GM23248 (cell line): Measurements from ENCODE around the gene GRPEL2. TPM values are rescaled to one million over a fixed set of nuclear protein-coding genes. Genes with fewer than 3 reads are reported as not detected.

Experiments used
- DNase-seq: peaks from one replicate; pipeline ENCODE4 v3.0.0-alpha.2; 2015
- H2AFZ ChIP-seq: fragments of 200-600 bp; sonication (generic); 2 replicates; pipeline ENCODE4 v1.6.1; 2016; ENCODE audit warnings: antibody characterized with exemption
- H3F3A ChIP-seq: fragments of 200-600 bp; sonication (generic); 2 replicates; pipeline ENCODE4 v1.6.1; 2016; ENCODE audit warnings: mild to moderate bottlenecking, antibody characterized with exemption, mixed run types; ENCODE audit not compliant: insufficient read depth
- H3K27ac ChIP-seq: fragments of 200-600 bp; sonication (generic); 2 replicates; pipeline ENCODE4 v1.5.1; 2016; ENCODE audit warnings: mild to moderate bottlenecking
- H3K27me3 ChIP-seq: fragments of 200-600 bp; sonication (generic); replicated peaks from 2 replicates; pipeline ENCODE4 v1.6.1; 2016; ENCODE audit warnings: mild to moderate bottlenecking; ENCODE audit not compliant: insufficient read depth
- H3K36me3 ChIP-seq: fragments of 200-600 bp; sonication (generic); 2 replicates; pipeline ENCODE4 v1.6.1; 2016; ENCODE audit warnings: low read depth, mild to moderate bottlenecking
- H3K4me1 ChIP-seq: fragments of 200-600 bp; sonication (generic); 2 replicates; pipeline ENCODE4 v1.6.1; 2016; ENCODE audit warnings: mild to moderate bottlenecking; ENCODE audit not compliant: insufficient read depth
- H3K4me2 ChIP-seq: fragments of 200-600 bp; sonication (generic); one replicate; pipeline ENCODE4 v1.6.1; 2016; ENCODE audit warnings: mild to moderate bottlenecking; ENCODE audit not compliant: unreplicated experiment
- H3K4me3 ChIP-seq: fragments of 200-600 bp; sonication (generic); 2 replicates; pipeline ENCODE4 v1.5.1; 2016; ENCODE audit warnings: mild to moderate bottlenecking
- H3K79me2 ChIP-seq: fragments of 200-600 bp; sonication (generic); 2 replicates; pipeline ENCODE4 v1.6.1; 2016; ENCODE audit warnings: mild to moderate bottlenecking; ENCODE audit not compliant: insufficient read depth
- H3K9ac ChIP-seq: fragments of 200-600 bp; sonication (generic); 2 replicates; pipeline ENCODE4 v1.6.1; 2016; ENCODE audit warnings: mild to moderate bottlenecking
- H3K9me2 ChIP-seq: fragments of 200-600 bp; sonication (generic); 2 replicates; pipeline ENCODE4 v1.6.1; 2016; ENCODE audit warnings: mixed run types, mild to moderate bottlenecking, moderate library complexity; ENCODE audit not compliant: insufficient read depth
- H3K9me3 ChIP-seq: fragments of 200-600 bp; sonication (generic); one replicate; pipeline ENCODE4 v1.6.1; 2017; ENCODE audit warnings: low read depth
- H4K20me1 ChIP-seq: fragments of 200-600 bp; sonication (generic); 2 replicates; pipeline ENCODE4 v1.6.0; 2016; ENCODE audit not compliant: insufficient read depth
- EZH2 ChIP-seq: fragments of 200-600 bp; sonication (generic); IDR thresholded peaks from 2 replicates; pipeline ENCODE4 v1.6.1; 2018; ENCODE audit warnings: antibody characterized with exemption, mild to moderate bottlenecking; ENCODE audit not compliant: insufficient read depth, poor library complexity, severe bottlenecking
- EZH2phosphoT487 ChIP-seq: fragments of 200-600 bp; sonication (generic); IDR thresholded peaks from 2 replicates; pipeline ENCODE4 v1.6.1; 2018; ENCODE audit warnings: antibody characterized with exemption, moderate library complexity, mild to moderate bottlenecking, low read depth; ENCODE audit not compliant: insufficient read depth
- WGBS, 2 experiments: methylation state at CpG; one replicate each; pipeline ENCODE4 v1.1.6; 2015 to 2017; ENCODE audit warnings: low lambda C conversion rate in 2 of 2, low coverage in 1 of 2; ENCODE audit errors: missing lambda C conversion rate in 2 of 2; 5-methylcytosine and 5-hydroxymethylcytosine counted together
- in situ Hi-C: fragments of 300-500 bp; cut with MboI; formaldehyde crosslinking; loops from 2 replicates; pipeline ENCODE4 v1.15.0; 2020
- polyA plus RNA-seq: library from polyadenylated mRNA; unstranded; fragments of >200 nt; fragmentation: Nextera tagmentation; extraction: Ambion mirVana; gene quantifications from 2 replicates; pipeline ENCODE4 v1.2.1, GENCODE V29; 2016
- total RNA-seq: library from RNA; depleted of rRNA; stranded (reverse); fragments of >200 nt; shearing (Covaris generic); gene quantifications from 2 replicates; pipeline ENCODE4 v1.2.3, GENCODE V29; 2014

GRPEL2 gene
- total and polyA plus RNA-seq, 2 experiments from 2014 or later: 19.5 to 27.0 TPM

GRCh38 chr5:149322518-149322917, 22.8 kb upstream of the GRPEL2 start:
- H3K4me2 ChIP-seq: no peak overlapping the region
- in situ Hi-C loops: no loop called here
- H3K27me3 ChIP-seq: no peaks in the 10 kb centered on the region
- H3K79me2 ChIP-seq: no peaks in the 10 kb centered on the region
- no peak overlapping the region for H3K27ac ChIP-seq
- no peak for DNase-seq
- H3K9ac ChIP-seq: no peak overlapping the region
- no peaks in the 10 kb centered on the region for H4K20me1 ChIP-seq
- TF ChIP-seq EZH2 (no peak), EZH2phosphoT487 (no peak)
- H3K9me2 ChIP-seq: no peaks in the 10 kb centered on the region
- no peaks in the 10 kb centered on the region for H3K36me3 ChIP-seq
- no peak overlapping the region for H3K4me3 ChIP-seq
- no peak overlapping the region for H2AFZ ChIP-seq
- H3K9me3 ChIP-seq: no peaks in the 10 kb centered on the region
- peaks cover 17% of the 10 kb centered on the region; the same call in 1 of the 2 replicates for H3F3A ChIP-seq
- 89 to 90% methylated on average over 12 of the region's 12 CpGs for WGBS, 2 experiments
- peaks cover 19% of the 10 kb centered on the region for H3K4me1 ChIP-seq

GRCh38 chr5:149323210-149323609, 22.1 kb upstream of the GRPEL2 start:
- Histone ChIP-seq H3K4me2 (no peak overlapping the region), H3K4me1 (peaks cover 19% of the 10 kb centered on the region), H3K27me3 (no peaks in the 10 kb centered on the region), H3K36me3 (no peaks in the 10 kb centered on the region), H3K9me3 (no peaks in the 10 kb centered on the region), H3K79me2 (no peaks in the 10 kb centered on the region), H2AFZ (peak overlapping the region; percentile 2; the same call in 1 of the 2 replicates), H3K9ac (0 out of 2 replicates have a peak overlapping the region, but pooled peaks have one; percentile 26), H3F3A (peaks cover 17% of the 10 kb centered on the region; the same call in 1 of the 2 replicates), H3K9me2 (no peaks in the 10 kb centered on the region), H3K4me3 (no peak overlapping the region), H3K27ac (peak overlapping the region; percentile 42), H4K20me1 (no peaks in the 10 kb centered on the region)
- peak; percentile 59 for DNase-seq
- TF ChIP-seq EZH2phosphoT487: no peak
- TF ChIP-seq EZH2: no peak
- in situ Hi-C loops: no loop called here

- Histone ChIP-seq H3K4me3 (no peak overlapping the region), H3K79me2 (no peaks in the 10 kb centered on the region), H3K36me3 (no peaks in the 10 kb centered on the region), H3F3A (peaks cover 17% of the 10 kb centered on the region; the same call in 1 of the 2 replicates), H3K9ac (0 out of 2 replicates have a peak overlapping the region, but pooled peaks have one; percentile 26), H3K4me2 (no peak overlapping the region), H2AFZ (peak overlapping the region; percentile 2), H3K27me3 (no peaks in the 10 kb centered on the region), H3K9me3 (no peaks in the 10 kb centered on the region), H3K27ac (peak overlapping the region; percentile 42), H4K20me1 (no peaks in the 10 kb centered on the region), H3K9me2 (no peaks in the 10 kb centered on the region), H3K4me1 (peaks cover 19% of the 10 kb centered on the region)
- in situ Hi-C loops: no loop called here
- 96 to 100% methylated on average over 2 of the region's 2 CpGs for WGBS, 2 experiments
- peak; percentile 46 for DNase-seq
- TF ChIP-seq EZH2phosphoT487: no peak
- TF ChIP-seq EZH2: no peak
Observed at GRCh38 chr5:149323621-149324205, 21.6 kb upstream of the GRPEL2 start.

GRCh38 chr5:149324641-149325040, 20.7 kb upstream of the GRPEL2 start:
- Histone ChIP-seq H4K20me1 (no peaks in the 10 kb centered on the region), H3K4me1 (peaks cover 19% of the 10 kb centered on the region), H3K79me2 (no peaks in the 10 kb centered on the region), H3K27ac (no peak overlapping the region), H3K9me3 (no peaks in the 10 kb centered on the region), H3K9me2 (no peaks in the 10 kb centered on the region), H3K4me3 (no peak overlapping the region), H2AFZ (no peak overlapping the region), H3K4me2 (no peak overlapping the region), H3K9ac (no peak overlapping the region), H3F3A (peaks cover 17% of the 10 kb centered on the region; the same call in 1 of the 2 replicates), H3K36me3 (no peaks in the 10 kb centered on the region), H3K27me3 (no peaks in the 10 kb centered on the region)
- 82 to 90% methylated on average over 2 of the region's 2 CpGs for WGBS, 2 experiments
- DNase-seq: no peak
- no peak for TF ChIP-seq EZH2phosphoT487
- no peak for TF ChIP-seq EZH2
- in situ Hi-C loops: no loop called here
